Body of pancreas (tissue), 4 donors: ENCODE data around the gene RFX7. TPM values are rescaled to one million over a fixed set of nuclear protein-coding genes. Genes with fewer than 3 reads are reported as not detected.

Experiments
- ATAC-seq: fragments of 150-250 bp; one replicate; pipeline ENCODE4 v1.9.1; 2016
- DNase-seq, 4 donors: peaks; one replicate each; pipeline ENCODE4 v3.0.0-alpha.2; 2019
- H3K27ac ChIP-seq, 4 donors: fragments of 200-600 bp; sonication (generic); 1 replicate in 3 of 4; 2 replicates in 1 of 4; pipeline versions ENCODE4 v1.5.1 to v1.6.1; 2016 to 2019; ENCODE audit warnings: mild to moderate bottlenecking in 1 of 4, mixed read lengths in 1 of 4, moderate library complexity in 1 of 4
- H3K27me3 ChIP-seq, 2 donors: fragments of 200-600 bp; sonication (generic); one replicate each; pipeline ENCODE4 v1.6.0; 2016; ENCODE audit warnings: mild to moderate bottlenecking in 1 of 2
- H3K36me3 ChIP-seq, 2 donors: fragments of 200-600 bp; sonication (generic); replicated peaks in 1 of 2; 2 replicates each; pipeline ENCODE4 v1.5.1; 2016; ENCODE audit warnings: low read depth in 2 of 2; ENCODE audit not compliant: insufficient read depth in 1 of 2
- H3K4me1 ChIP-seq: fragments of 200-600 bp; sonication (generic); one replicate; pipeline ENCODE4 v1.6.0; 2016
- H3K4me3 ChIP-seq, 2 donors: fragments of 200-600 bp; sonication (generic); 1 replicate in 1 of 2; 2 replicates in 1 of 2; pipeline ENCODE4 v1.5.1; 2016 to 2019
- H3K9me3 ChIP-seq, 3 donors: fragments of 200-600 bp; sonication (generic); 1 replicate in 2 of 3; 2 replicates in 1 of 3; pipeline ENCODE4 v1.5.1; 2016
- POLR2A ChIP-seq, 3 donors: fragments of 450-650 bp; IDR thresholded peaks; one replicate each; pipeline ENCODE4 v1.6.1; 2016; ENCODE audit warnings: antibody characterized with exemption in 3 of 3, mild to moderate bottlenecking in 2 of 3
- WGBS, 2 donors: methylation state at CpG; one replicate each; pipeline ENCODE4 v1.1.5; 2017; 5-methylcytosine and 5-hydroxymethylcytosine counted together
- intact Hi-C: fragments of 100-400 bp; cut with DNase I; formaldehyde crosslinking; loops from one replicate; pipeline ENCODE4 v1.15.1; 2023
- total RNA-seq, 2 donors: library from RNA; depleted of rRNA; stranded (reverse); fragments of >200 nt; gene quantifications; one replicate each; pipeline ENCODE4 v1.1.0, GENCODE V29; 2016
- TF ChIP-seq, protein P1 (sequence below), 7 experiments: fragments of 450-650 bp in 4 of 7; fragments of 200-600 bp in 3 of 7; sonication (generic) in 3 of 7; IDR thresholded peaks; one replicate each; pipeline ENCODE4 v1.5.1; 2016 to 2019; ENCODE audit warnings: antibody characterized with exemption in 7 of 7

RFX7 gene
- total RNA-seq, 2 donors from 2014 or later: 2.6 to 5.4 TPM

DNA sequence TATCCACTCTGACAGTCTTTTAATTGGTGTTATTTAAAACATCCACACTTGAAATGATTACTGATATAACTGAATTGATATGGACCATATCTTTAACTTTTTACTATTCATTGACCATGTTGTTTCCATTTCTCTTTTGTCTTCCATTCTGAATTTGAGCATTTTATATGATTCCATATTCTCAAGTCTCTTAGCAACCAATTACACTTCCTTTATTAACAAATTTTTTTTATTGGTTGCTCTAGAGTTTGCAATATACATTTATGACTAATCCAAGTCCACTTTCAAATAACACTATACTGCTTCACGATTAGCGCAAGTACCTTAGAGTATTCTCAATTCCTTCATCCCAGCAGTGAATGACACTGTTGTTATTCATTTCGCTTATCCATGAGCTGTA lies 16.4 kb downstream of the RFX7 start:
- H3K4me1 ChIP-seq: no peaks in the 10 kb centered on the region
- no peak overlapping the region for H3K4me3 ChIP-seq
- no peaks in the 10 kb centered on the region for H3K27me3 ChIP-seq
- no peak overlapping the region for H3K27ac ChIP-seq
- peaks cover 0 to 16% (median 3%) of the 10 kb centered on the region in 3 donors for H3K9me3 ChIP-seq
- TF ChIP-seq, protein P1, sequence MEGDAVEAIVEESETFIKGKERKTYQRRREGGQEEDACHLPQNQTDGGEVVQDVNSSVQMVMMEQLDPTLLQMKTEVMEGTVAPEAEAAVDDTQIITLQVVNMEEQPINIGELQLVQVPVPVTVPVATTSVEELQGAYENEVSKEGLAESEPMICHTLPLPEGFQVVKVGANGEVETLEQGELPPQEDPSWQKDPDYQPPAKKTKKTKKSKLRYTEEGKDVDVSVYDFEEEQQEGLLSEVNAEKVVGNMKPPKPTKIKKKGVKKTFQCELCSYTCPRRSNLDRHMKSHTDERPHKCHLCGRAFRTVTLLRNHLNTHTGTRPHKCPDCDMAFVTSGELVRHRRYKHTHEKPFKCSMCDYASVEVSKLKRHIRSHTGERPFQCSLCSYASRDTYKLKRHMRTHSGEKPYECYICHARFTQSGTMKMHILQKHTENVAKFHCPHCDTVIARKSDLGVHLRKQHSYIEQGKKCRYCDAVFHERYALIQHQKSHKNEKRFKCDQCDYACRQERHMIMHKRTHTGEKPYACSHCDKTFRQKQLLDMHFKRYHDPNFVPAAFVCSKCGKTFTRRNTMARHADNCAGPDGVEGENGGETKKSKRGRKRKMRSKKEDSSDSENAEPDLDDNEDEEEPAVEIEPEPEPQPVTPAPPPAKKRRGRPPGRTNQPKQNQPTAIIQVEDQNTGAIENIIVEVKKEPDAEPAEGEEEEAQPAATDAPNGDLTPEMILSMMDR (IDR thresholded peaks at IDR 0.05): no peak
- TF ChIP-seq POLR2A (IDR thresholded peaks at IDR 0.05): no peak
- DNase-seq (no peak), ATAC-seq (no peak)
- 95 to 97% methylated on average over 3 of the region's 3 CpGs for whole genome bisulfite sequencing, 2 donors
- intact Hi-C loops: no loop called here
- H3K36me3 ChIP-seq: peaks cover 0 to 2% of the 10 kb centered on the region in 2 donors

DNA sequence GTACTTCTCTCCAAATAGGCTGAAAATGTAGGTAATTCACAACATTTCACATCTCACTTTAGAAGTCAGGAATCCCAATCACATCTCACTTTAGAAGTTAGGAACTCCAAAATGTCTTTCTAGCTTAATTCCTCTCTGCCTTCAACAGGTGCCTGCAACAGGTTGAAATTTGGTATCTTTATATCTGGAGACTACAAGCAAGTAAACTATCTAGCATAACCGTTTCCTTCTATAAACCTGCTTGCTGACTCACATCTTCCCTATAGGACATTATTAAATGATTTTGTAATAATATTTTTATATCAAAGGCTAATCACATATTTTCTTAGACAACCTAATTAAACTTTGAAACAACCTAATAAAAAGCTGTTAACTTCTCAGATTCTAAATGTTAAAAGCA lies 18.2 kb downstream of the RFX7 start:
- ATAC-seq (no peak), DNase-seq (no peak)
- H3K27ac ChIP-seq: no peak overlapping the region
- H3K9me3 ChIP-seq: peaks cover 0 to 3% (median 0%) of the 10 kb centered on the region in 3 donors
- 97 to 100% methylated on average over 1 of the region's 1 CpG for WGBS, 2 donors
- no peaks in the 10 kb centered on the region for H3K4me1 ChIP-seq
- intact Hi-C loops: no loop called here
- peaks cover 0 to 2% of the 10 kb centered on the region in 2 donors for H3K36me3 ChIP-seq
- no peak overlapping the region for H3K4me3 ChIP-seq
- no peak for TF ChIP-seq POLR2A (IDR thresholded peaks at IDR 0.05)
- TF ChIP-seq, protein P1 (IDR thresholded peaks at IDR 0.05): no peak
- H3K27me3 ChIP-seq: no peaks in the 10 kb centered on the region

DNA sequence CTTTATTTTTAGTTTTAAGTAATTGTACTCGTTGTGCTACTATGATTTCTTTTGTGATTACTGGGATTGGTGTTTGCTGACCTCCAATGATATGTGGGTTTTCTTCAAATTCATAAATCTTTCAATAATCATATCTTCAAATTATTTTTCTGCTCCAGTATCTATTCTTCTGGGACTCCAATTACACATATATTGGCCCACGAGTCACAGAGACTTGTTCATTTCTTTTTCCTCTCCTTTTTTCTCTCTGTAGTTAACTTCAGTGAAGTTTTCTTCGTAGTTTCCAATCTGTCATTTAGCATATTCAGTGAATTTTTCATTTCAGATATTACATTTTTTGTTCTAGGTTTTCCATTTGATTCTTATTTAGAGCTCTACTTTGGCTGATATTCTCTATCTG lies 21.4 kb downstream of the RFX7 start:
- ATAC-seq (no peak), DNase-seq (no peak)
- Histone ChIP-seq H3K36me3 (peaks cover 0 to 2% of the 10 kb centered on the region in 2 donors), H3K4me3 (no peak overlapping the region), H3K27me3 (no peaks in the 10 kb centered on the region), H3K4me1 (no peaks in the 10 kb centered on the region), H3K27ac (no peak overlapping the region), H3K9me3 (no peaks in the 10 kb centered on the region)
- intact Hi-C loops: no loop called here
- TF ChIP-seq, protein P1 (IDR thresholded peaks at IDR 0.05): no peak
- no peak for TF ChIP-seq POLR2A (IDR thresholded peaks at IDR 0.05)
- 96 to 99% methylated on average over 3 of the region's 3 CpGs for WGBS, 2 donors

DNA sequence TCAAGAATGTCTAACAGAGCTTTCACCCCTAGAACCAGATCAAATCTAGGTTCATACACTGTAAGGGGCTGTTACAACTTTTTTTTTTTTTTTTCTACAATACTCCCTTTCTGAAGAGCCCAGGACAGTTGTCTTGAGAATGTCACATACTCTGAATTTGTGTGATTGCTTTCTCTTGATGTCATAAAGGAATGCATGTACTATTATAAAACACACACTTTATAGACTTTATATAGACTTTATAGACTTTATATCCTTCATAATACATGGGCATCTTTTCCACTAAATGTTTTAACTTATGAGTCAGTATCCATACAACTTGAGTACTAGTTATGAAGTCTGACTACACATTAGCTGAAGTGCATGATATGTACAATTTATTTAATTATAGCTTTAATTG lies 26.3 kb downstream of the RFX7 start:
- intact Hi-C loops: no loop called here
- ATAC-seq: no peak

DNA sequence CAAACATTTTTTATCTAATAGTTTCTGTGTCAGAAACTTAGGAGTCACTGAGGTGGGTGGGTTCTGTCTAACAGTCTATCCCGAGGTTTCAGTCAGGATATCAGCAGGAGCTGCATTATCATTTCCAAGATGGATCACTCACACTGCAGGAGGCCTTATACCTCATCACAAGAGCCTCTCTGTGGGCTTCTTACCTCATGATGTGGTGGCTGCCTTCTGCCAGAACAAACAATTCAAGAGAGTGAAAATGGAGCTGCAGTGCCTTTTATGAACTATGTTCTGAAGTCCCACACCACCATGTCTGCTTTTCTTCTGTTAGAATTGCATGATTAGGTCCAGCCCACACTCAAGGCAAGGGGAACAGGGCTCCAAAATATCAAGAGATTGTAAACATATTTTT lies 27.9 kb downstream of the RFX7 start:
- 57 to 90% methylated on average over 1 of the region's 1 CpG for WGBS, 2 donors

More for the DNA sequence above, 26.3 kb downstream of the RFX7 start:
- H3K27ac ChIP-seq: no peak overlapping the region
- H3K4me1 ChIP-seq: no peaks in the 10 kb centered on the region
- no peaks in the 10 kb centered on the region for H3K27me3 ChIP-seq
- H3K9me3 ChIP-seq: no peaks in the 10 kb centered on the region
- H3K4me3 ChIP-seq: no peak overlapping the region
- TF ChIP-seq POLR2A (IDR thresholded peaks at IDR 0.05): no peak
- TF ChIP-seq, protein P1 (IDR thresholded peaks at IDR 0.05): no peak
- no peaks in the 10 kb centered on the region for H3K36me3 ChIP-seq
- DNase-seq: no peak

More for the DNA sequence above, 27.9 kb downstream of the RFX7 start:
- ATAC-seq: no peak
- Histone ChIP-seq H3K36me3 (no peaks in the 10 kb centered on the region), H3K4me3 (no peak overlapping the region), H3K27me3 (no peaks in the 10 kb centered on the region), H3K27ac (no peak overlapping the region), H3K4me1 (no peaks in the 10 kb centered on the region), H3K9me3 (no peaks in the 10 kb centered on the region)
- TF ChIP-seq, protein P1 (IDR thresholded peaks at IDR 0.05): no peak
- no peak for TF ChIP-seq POLR2A (IDR thresholded peaks at IDR 0.05)
- no peak for DNase-seq
- intact Hi-C loops: no loop called here
